ENCODE measurements around the gene CADM1.

CADM1 gene

DNA sequence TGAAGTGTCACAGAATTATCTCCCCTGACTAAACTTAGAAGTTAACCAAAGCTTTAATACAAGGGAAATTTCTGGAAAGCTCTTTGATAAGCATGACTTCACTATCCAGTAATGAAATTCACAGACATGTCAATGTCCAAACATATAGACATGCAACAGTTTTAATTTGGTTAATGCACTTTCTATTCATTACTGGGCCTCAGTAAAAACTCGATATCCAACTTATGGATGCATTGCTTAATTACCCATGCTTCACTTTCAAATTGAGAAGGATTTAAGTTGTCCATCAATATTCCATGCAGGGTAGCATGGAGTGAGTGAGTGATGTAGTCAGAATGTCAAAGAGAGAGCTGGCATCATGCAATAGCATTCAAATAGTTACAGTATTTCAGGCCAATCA, 197.5 kb downstream of the CADM1 start:
- DNase-seq: no peak

DNA sequence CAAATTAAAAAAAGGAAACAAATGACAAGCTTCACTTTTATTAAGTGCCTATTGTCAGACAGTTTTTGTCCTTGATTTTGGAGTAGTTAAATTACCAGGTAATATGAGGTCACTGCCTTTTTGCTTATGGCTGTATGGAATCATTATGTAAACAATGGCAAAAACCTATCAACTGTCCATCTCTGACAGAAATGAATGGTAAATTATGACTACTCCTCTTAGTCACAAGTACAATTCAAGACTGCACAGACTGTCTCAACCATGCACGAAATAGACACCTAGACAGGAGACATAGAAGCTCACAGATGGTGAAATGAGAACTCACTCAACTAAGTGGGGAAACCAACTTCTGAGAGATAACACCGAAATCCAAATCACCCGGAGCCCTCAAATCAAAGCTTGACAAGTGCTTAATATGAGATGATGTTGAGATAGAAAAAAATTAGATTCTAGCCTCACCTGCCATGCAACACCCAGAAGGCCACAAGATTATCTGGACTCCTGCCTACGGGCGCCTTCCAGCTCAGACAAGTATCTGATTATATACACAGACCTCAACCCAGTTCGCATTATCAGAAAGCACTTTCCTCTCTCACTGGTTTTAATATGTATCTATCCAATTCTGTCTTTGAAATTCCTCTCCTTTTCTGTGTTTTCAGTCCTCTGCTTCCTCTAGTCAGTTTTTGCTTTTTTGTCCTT, 199.3 kb downstream of the CADM1 start:
- no peak for DNase-seq

GRCh38 chr11:115303929-115304531, 200.2 kb downstream of the CADM1 start:
- no peak for DNase-seq

GRCh38 chr11:115302946-115303703, 201.1 kb downstream of the CADM1 start:
- DNase-seq: no peak

GRCh38 chr11:115300660-115301428, 203.4 kb downstream of the CADM1 start:
- DNase-seq: no peak

GRCh38 chr11:115298300-115299012, 205.8 kb downstream of the CADM1 start:
- DNase-seq: no peak

DNA sequence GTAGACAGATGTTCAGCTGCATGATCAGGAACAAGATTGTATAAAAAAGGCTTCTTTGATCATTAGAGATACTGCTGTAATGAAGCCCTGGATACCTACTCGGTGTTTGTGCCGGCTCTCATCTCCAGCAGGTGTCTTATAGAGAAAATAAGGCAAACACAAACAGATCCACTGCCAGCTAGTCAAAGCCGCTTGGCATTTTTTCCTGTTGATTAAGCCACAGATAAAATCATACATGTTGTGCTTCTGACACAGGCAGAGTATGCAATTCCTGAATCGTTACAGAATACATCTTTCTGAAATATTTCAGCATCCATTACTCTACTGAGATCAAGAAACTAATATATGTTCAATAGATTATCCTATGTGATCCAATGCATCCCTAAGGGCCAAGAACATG, 206.9 kb downstream of the CADM1 start:
- no peak for DNase-seq

DNA sequence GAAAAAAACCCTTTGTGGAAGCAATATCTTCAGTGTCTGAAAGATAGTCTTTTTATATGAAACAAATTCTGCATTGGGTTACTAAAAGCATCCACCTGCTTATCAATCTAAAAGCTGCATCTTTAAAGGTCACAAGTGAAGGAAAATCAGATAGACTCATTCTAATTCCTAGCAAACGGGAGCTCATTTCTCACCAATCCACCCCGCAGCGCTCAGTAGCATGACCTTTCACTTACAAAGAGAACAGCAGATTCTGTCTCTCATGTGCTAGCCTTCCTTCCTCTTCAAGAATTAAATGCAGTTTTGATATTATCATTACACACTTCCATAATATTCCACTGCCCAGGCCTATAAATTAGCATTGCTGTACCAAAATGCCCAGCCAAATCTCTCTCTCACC, 212.9 kb downstream of the CADM1 start:
- DNase-seq: no peak

DNA sequence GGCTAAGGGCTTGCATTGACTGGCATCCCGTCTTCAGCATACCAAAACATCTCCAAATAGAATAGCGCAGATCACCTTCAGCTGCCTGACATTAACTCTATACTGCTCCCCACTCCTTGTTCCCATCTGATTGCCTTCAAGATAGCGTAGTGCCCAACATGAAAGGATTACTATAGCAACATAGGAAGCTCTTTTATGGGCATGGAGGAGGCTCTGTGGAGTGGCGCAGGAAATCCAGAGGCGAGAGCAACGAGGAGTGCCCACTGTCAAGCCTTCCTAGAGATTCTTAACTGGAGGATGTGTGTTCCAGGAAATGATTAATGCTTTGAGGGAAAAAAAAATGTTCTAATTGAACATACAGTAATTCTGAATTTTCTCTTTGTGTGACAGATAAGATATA, 213.3 kb downstream of the CADM1 start:
- no peak for DNase-seq

DNA sequence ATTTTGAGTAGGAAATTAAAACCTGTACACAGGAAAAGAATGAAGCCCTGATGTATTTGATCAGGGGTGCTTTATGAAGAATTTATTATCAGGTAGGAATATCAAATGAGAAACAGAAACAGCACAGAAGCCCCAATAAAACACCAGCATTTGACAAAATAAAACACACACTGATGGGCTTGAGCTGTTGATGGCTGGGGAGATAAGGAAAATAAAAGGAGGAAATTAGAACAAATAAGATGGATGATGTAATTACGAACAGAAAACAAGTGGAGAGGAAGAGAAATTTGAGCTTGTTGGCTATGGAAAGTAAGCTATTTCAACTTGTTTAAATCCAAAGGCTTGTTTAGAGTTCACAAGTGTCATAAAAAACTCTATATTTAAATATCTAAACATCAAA, 213.7 kb downstream of the CADM1 start:
- DNase-seq: no peak

DNA sequence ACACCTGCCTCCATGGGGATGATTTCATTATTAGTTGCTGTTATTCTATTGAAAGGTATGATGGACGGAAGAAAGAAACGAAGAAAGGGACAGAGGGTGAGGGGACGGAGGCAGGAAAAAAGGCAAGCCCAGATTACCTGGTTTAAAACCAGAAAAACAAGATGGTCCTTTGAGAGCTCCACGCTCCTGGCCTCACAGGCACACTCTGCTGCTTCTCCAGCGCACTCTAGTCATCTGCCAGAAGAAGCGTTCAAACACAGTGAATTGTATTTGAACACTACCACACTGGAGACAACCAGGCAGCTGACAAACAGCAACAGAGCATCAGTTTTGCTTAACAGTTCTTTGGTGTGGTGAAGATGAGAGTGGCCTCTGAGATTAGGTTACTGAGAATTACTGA, 216.9 kb downstream of the CADM1 start:
- DNase-seq: no peak

DNA sequence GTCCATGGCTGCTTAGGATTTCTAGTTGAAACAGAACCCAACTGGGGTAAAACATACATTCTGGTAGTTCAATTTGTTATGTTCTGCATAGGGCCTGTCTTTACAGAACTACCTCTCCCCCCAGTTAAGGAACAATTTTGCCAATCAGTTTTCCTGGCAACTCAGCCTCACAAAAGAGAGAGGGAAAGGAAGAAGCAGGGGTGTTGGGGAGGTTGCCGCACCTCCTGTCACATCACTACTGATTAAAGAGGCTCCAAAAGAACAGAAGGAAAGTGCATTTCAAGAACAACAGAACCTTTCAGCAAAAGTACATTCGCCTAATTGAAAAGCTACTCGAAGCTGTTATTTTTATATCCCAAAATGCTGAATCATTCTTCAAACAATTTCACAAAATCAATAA, 217.6 kb downstream of the CADM1 start:
- no peak for DNase-seq

DNA sequence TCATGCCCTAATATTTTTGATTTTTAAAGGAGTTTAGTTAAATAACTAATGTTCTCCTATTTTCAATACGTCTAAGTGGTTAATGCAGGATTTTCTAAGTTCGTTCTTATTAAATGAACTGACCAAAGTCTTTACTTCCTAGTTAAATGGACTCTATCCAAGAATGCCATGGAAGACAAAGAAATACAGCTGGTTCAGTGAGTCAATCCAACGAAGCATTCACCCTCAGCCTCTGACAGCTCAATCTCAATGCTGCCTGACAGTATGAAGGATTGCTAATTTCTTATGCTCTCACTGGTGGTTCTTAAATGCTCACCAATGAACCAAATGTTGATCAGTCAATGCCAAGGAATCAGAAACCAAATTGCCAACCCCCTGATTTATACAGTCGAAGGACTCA, 219.4 kb downstream of the CADM1 start:
- no peak for DNase-seq

DNA sequence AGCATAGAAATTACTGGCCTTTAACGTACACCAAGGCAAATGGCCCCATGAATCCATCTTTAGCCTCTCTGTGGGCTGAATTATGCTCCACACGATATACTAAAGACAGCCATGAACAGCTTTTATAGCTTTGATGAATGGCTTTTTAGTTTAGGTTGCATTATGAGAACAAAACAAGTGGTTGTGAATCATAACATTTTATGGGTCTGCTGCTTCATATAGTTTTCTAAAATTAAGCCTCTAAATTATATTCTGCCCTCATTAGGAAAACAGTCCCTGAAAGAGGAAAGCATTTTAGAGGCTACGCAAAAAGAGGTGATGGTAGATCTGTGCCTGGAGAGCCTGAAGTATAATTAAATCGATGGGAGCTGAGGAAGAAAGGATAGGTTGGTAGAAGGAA, 221.3 kb downstream of the CADM1 start:
- DNase-seq: no peak

DNA sequence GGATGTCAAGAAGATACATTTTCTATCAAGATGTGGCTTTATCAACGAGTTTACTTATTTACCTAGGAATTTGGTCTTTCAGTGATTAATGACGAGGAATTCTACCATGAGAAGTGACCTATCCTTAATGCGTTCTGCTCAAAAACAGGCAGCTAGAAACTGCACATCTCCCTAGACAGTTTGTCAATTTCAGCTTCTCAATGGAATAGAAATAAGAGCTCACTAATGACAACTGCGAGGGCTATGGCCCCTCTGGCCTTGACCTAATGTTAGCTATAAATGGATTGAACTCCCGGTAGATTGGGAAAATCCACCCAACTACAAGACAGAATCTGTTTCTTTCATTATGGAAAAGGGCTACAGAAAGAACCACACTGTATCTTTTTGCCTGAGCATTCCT, 223.4 kb downstream of the CADM1 start:
- DNase-seq: no peak

GRCh38 chr11:115279813-115280761, 224.1 kb downstream of the CADM1 start:
- DNase-seq: no peak

- DNase-seq: no peak
These were observed 227.4 kb downstream of the CADM1 start for GRCh38 chr11:115276799-115277198.

DNA sequence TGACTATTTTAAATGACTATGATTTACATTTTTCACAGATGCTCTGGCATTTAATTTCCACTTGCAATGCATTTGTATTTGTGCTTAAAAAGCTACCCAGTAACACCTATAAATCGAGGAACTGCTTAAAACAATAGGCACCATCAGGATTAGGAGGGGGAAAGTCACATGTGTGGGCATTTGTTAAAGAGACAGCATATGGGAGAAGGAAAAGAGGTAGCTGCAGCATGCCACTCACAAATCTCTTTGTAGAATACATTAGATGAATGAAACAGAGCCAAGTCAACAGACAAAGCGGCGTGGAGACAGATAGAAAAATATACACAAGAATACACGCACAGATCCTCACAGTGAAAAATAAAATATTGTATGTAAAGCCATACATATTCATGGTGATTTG, 228.0 kb downstream of the CADM1 start:
- no peak for DNase-seq

- DNase-seq: no peak
These were observed 229.2 kb downstream of the CADM1 start for GRCh38 chr11:115275045-115275444.

DNA sequence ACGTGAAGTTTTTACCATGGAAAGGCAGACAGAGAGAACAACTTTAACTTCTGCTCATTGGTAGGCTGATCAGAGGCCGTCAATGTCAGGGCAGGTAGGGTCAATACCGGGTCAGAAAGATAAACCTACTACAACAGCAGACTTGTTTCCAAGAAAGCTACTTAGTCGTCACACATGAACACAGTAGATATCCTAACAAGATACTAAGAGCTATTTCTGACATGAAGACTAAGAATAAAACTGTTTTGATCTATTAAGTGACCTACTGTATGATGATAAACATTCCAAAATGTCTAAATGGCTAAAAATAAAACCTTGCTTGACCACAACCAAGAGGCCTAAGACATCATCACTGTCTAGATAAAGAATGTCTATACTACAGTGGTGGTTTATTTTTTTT, 231.3 kb downstream of the CADM1 start:
- DNase-seq: no peak

DNA sequence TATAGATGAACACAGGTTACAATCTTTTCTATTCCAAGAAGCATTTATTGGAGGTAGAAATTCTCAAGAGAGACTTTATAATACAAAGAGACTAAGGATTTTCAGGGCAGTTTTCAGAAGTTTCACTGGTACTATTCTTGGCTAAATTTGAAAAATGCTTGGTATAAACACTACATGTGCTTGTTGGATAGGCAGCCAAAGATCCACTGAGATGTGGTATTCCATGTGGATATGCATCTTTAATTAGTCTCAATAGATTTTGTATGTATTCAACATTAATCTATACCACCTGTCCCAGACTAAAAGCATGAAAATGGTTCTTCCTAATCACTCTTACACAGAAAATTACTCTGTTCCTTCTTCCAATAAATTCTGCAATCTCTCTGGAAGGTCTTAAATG, 232.6 kb downstream of the CADM1 start:
- DNase-seq: no peak

Data from T-helper 9 cell (primary cell).